Activated CD4-positive, alpha-beta memory T cell treated with anti-CD3 and anti-CD28 coated beads for 36 hours (primary cell): ENCODE measurements around the gene PEF1. TPM values are rescaled to one million over a fixed set of nuclear protein-coding genes. Genes with fewer than 3 reads are reported as not detected.

Source experiments
- CTCF ChIA-PET: fragments of 350-600 bp; sonication (Branson Sonifier 250); formaldehyde crosslinking; loops from one replicate; lab custom pipeline; 2021; ENCODE audit warnings: antibody characterized with exemption, inconsistent platforms; lab: Charles Lee
- POLR2A ChIA-PET: fragments of 350-600 bp; sonication (Branson Sonifier 250); formaldehyde crosslinking; loops from one replicate; lab custom pipeline; 2021; ENCODE audit warnings: antibody characterized with exemption; lab: Charles Lee
- DNase-seq: peaks from one replicate; pipeline ENCODE4 v3.0.0-alpha.2; 2020
- H3K27ac Mint-ChIP-seq: one replicate; pipeline ENCODE4 v1.8.0; 2021; ENCODE audit warnings: mixed read lengths
- H3K27me3 Mint-ChIP-seq: one replicate; pipeline ENCODE4 v1.8.0; 2021; ENCODE audit warnings: mixed read lengths
- H3K36me3 Mint-ChIP-seq: one replicate; pipeline ENCODE4 v1.8.0; 2021; ENCODE audit warnings: mixed read lengths
- H3K4me1 Mint-ChIP-seq: one replicate; pipeline ENCODE4 v1.8.0; 2021; ENCODE audit warnings: low read depth, mixed read lengths
- H3K4me3 Mint-ChIP-seq: one replicate; pipeline ENCODE4 v1.8.0; 2021; ENCODE audit warnings: mild to moderate bottlenecking, mixed read lengths
- H3K9me3 Mint-ChIP-seq: one replicate; pipeline ENCODE4 v1.8.0; 2021; ENCODE audit warnings: mixed read lengths
- intact Hi-C: fragments of 100-400 bp; cut with micrococcal nuclease; formaldehyde crosslinking; loops from one replicate; pipeline ENCODE4 v1.15.1; 2023
- total RNA-seq, 2 experiments: library from RNA; stranded (reverse); gene quantifications; one replicate each; pipeline ENCODE4 v1.2.3, GENCODE V29; 2021

Gene PEF1
- total RNA-seq, 2 experiments from 2014 or later = 55.3 to 56.4 TPM

GRCh38 chr1:31640964-31641363 lies 3.7 kb downstream of the PEF1 start:
- CTCF ChIA-PET = interaction anchor here (0.9 to 1.5 kb wide), 4 partner anchors 23 to 148 kb away, joined by 3 to 6 read pairs (median 4); partner anchors contain the start of gene HCRTR1
- no peaks in the 10 kb centered on the region for H3K27me3 Mint-ChIP-seq
- H3K9me3 Mint-ChIP-seq = no peaks in the 10 kb centered on the region
- H3K4me3 Mint-ChIP-seq = no peak overlapping the region
- H3K36me3 Mint-ChIP-seq = peaks cover 7% of the 10 kb centered on the region
- peaks cover 26% of the 10 kb centered on the region for H3K4me1 Mint-ChIP-seq
- no peak for DNase-seq
- H3K27ac Mint-ChIP-seq = no peak overlapping the region
- POLR2A ChIA-PET = no interaction called here
- intact Hi-C loops = no loop called here

DNA sequence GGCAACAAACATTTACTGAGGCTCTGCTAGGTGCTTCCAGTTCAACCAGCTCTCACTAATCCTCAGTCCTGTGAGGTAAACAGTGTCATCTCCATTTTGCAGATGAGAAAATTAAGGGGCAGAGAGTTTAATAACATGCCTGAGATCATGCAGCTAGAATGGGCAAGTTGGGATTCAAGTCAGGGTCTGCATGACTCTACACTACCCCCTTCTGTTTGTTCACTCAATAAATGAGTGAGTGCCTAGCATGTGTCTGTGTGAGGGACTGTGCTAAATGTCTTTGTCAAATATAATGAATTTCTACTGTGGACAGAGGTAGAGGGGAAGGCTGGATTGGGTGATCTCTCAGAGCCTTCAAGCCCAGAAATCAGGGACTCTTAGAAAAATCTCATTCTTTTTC lies 4.5 kb downstream of the PEF1 start:
- ChIA-PET POLR2A (no interaction called here), CTCF (interaction anchor here (1.1 to 1.5 kb wide), 4 partner anchors 23 to 77 kb away, joined by 3 to 5 read pairs (median 4); partner anchors contain the start of gene HCRTR1)
- H3K4me1 Mint-ChIP-seq = peaks cover 23% of the 10 kb centered on the region
- H3K36me3 Mint-ChIP-seq = peaks cover 7% of the 10 kb centered on the region
- H3K4me3 Mint-ChIP-seq = no peak overlapping the region
- no peak overlapping the region for H3K27ac Mint-ChIP-seq
- no peaks in the 10 kb centered on the region for H3K9me3 Mint-ChIP-seq
- DNase-seq = no peak
- intact Hi-C loops = no loop called here
- no peaks in the 10 kb centered on the region for H3K27me3 Mint-ChIP-seq

DNA sequence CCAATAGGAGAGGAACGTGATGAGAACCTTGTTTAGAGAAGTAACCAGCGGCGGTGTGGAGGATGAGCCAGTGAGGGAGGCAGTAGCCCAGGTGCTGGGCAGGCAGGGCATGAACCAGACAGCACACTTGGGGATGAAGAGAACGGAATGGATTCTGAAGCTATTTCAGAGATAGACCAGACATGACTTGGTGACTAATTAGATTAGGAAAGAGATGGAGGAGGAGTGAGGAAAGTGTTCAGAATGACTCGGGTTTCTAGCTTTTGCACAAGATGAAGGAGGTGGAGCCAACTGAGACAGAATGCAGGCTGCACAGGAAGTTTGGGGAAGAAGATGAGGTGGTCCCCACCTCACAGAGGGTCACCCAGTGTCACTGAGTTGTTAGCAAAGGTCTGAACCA lies 5.1 kb downstream of the PEF1 start:
- no peak overlapping the region for H3K27ac Mint-ChIP-seq
- intact Hi-C loops = no loop called here
- POLR2A ChIA-PET = no interaction called here
- CTCF ChIA-PET = interaction anchor here (1.1 to 1.5 kb wide), 4 partner anchors 21 to 78 kb away, joined by 3 to 4 read pairs (median 3); no protein-coding TSS in a partner anchor
- H3K27me3 Mint-ChIP-seq = no peaks in the 10 kb centered on the region
- H3K4me1 Mint-ChIP-seq = peaks cover 19% of the 10 kb centered on the region
- no peak for DNase-seq
- H3K9me3 Mint-ChIP-seq = no peaks in the 10 kb centered on the region
- H3K4me3 Mint-ChIP-seq = no peak overlapping the region
- H3K36me3 Mint-ChIP-seq = peaks cover 4% of the 10 kb centered on the region

GRCh38 chr1:31637915-31638673 lies 6.6 kb downstream of the PEF1 start:
- POLR2A ChIA-PET = no interaction called here
- H3K4me1 Mint-ChIP-seq = peaks cover 11% of the 10 kb centered on the region
- no peaks in the 10 kb centered on the region for H3K9me3 Mint-ChIP-seq
- no peaks in the 10 kb centered on the region for H3K27me3 Mint-ChIP-seq
- H3K36me3 Mint-ChIP-seq = peaks cover 5% of the 10 kb centered on the region
- intact Hi-C loops = no loop called here
- CTCF ChIA-PET = interaction anchor here (1.0 to 2.0 kb wide), 4 partner anchors 20 to 107 kb away, joined by 3 to 4 read pairs (median 4); no protein-coding TSS in a partner anchor
- no peak overlapping the region for H3K27ac Mint-ChIP-seq
- H3K4me3 Mint-ChIP-seq = no peak overlapping the region
- DNase-seq = no peak

GRCh38 chr1:31633117-31633516 lies 11.6 kb downstream of the PEF1 start:
- H3K4me3 Mint-ChIP-seq = no peak overlapping the region
- no peaks in the 10 kb centered on the region for H3K27me3 Mint-ChIP-seq
- H3K4me1 Mint-ChIP-seq = peaks cover 9% of the 10 kb centered on the region
- no peaks in the 10 kb centered on the region for H3K9me3 Mint-ChIP-seq
- DNase-seq = peak; percentile 53
- ChIA-PET CTCF (interaction anchor here (0.7 to 1.4 kb wide), 9 partner anchors 10 to 238 kb away, joined by 3 to 7 read pairs (median 3); partner anchors contain the start of gene PEF1), POLR2A (interaction anchor here (0.8 kb wide), 1 partner anchor 12 kb away, joined by 3 read pairs; no protein-coding TSS in a partner anchor)
- H3K36me3 Mint-ChIP-seq = peaks cover 11% of the 10 kb centered on the region
- no peak overlapping the region for H3K27ac Mint-ChIP-seq
- intact Hi-C loops = no loop called here

GRCh38 chr1:31632649-31633048 lies 12.0 kb downstream of the PEF1 start:
- intact Hi-C loops = no loop called here

DNA sequence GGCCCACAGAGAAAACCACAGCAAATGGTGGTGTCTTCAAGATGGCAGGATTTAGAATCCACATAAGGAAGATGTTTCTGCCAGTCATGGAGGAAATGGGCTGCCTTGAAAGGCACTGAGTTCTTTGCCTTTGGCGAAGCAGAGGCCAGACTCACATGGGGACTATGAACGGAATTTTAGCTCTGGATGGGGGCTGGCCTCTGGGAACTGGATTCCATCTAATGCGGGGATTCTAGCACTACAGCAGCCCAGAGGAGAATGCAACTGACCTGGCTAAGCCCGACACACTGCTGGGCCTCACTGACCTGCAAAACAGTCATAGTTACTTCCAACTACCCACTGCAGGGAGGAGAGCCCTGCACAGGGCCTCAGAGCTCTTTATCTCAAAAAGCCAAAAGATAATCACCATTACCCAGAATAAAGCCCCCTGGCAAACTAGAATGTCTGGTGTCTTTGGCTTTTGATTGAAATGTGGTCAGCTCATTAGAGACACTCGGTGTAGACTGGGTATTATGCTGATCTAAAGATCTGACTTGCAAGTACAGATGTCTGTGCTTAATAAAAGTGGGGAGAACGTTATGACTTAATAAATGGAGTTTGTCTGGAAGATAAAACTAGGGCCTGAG lies 15.6 kb downstream of the PEF1 start:
- Mint-ChIP-seq H3K4me1 (no peaks in the 10 kb centered on the region), H3K27me3 (no peaks in the 10 kb centered on the region), H3K4me3 (no peak overlapping the region), H3K36me3 (peaks cover 13% of the 10 kb centered on the region), H3K9me3 (no peaks in the 10 kb centered on the region), H3K27ac (no peak overlapping the region)
- ChIA-PET CTCF (interaction anchor here (0.6 to 3.6 kb wide), 4 partner anchors 11 to 461 kb away, joined by 3 to 21 read pairs (median 3); partner anchors contain the start of gene HCRTR1), POLR2A (no interaction called here)
- no peak for DNase-seq
- intact Hi-C loops = no loop called here

More at GRCh38 chr1:31632649-31633048, 12.0 kb downstream of the PEF1 start:
- no peak for DNase-seq
- peaks cover 11% of the 10 kb centered on the region for H3K36me3 Mint-ChIP-seq
- H3K4me1 Mint-ChIP-seq = peaks cover 6% of the 10 kb centered on the region
- H3K27ac Mint-ChIP-seq = no peak overlapping the region
- H3K27me3 Mint-ChIP-seq = no peaks in the 10 kb centered on the region
- ChIA-PET CTCF (interaction anchor here (0.9 to 1.4 kb wide), 6 partner anchors 12 to 238 kb away, joined by 3 to 7 read pairs (median 4); partner anchors contain the start of gene PEF1), POLR2A (interaction anchor here (0.8 kb wide), 1 partner anchor 13 kb away, joined by 3 read pairs; no protein-coding TSS in a partner anchor)
- H3K4me3 Mint-ChIP-seq = no peak overlapping the region
- H3K9me3 Mint-ChIP-seq = no peaks in the 10 kb centered on the region

GRCh38 chr1:31627930-31628559 lies 16.6 kb downstream of the PEF1 start:
- no peaks in the 10 kb centered on the region for H3K27me3 Mint-ChIP-seq
- ChIA-PET POLR2A (no interaction called here), CTCF (interaction anchor here (3.6 kb wide), 1 partner anchor 10 kb away, joined by 21 read pairs; the partner anchor contains the start of gene HCRTR1)
- H3K4me1 Mint-ChIP-seq = no peaks in the 10 kb centered on the region
- peaks cover 12% of the 10 kb centered on the region for H3K36me3 Mint-ChIP-seq
- no peaks in the 10 kb centered on the region for H3K9me3 Mint-ChIP-seq
- no peak overlapping the region for H3K27ac Mint-ChIP-seq
- no peak for DNase-seq
- H3K4me3 Mint-ChIP-seq = no peak overlapping the region
- intact Hi-C loops = no loop called here

GRCh38 chr1:31627301-31627929 lies 17.3 kb downstream of the PEF1 start:
- intact Hi-C loops = no loop called here
- H3K27ac Mint-ChIP-seq = no peak overlapping the region
- no peaks in the 10 kb centered on the region for H3K27me3 Mint-ChIP-seq
- ChIA-PET CTCF (interaction anchor here (1.1 to 1.3 kb wide), 2 partner anchors 9 to 10 kb away, joined by 3 to 5 read pairs; no protein-coding TSS in a partner anchor), POLR2A (no interaction called here)
- peaks cover 12% of the 10 kb centered on the region for H3K36me3 Mint-ChIP-seq
- no peak for DNase-seq
- H3K4me1 Mint-ChIP-seq = no peaks in the 10 kb centered on the region
- no peak overlapping the region for H3K4me3 Mint-ChIP-seq
- no peaks in the 10 kb centered on the region for H3K9me3 Mint-ChIP-seq

DNA sequence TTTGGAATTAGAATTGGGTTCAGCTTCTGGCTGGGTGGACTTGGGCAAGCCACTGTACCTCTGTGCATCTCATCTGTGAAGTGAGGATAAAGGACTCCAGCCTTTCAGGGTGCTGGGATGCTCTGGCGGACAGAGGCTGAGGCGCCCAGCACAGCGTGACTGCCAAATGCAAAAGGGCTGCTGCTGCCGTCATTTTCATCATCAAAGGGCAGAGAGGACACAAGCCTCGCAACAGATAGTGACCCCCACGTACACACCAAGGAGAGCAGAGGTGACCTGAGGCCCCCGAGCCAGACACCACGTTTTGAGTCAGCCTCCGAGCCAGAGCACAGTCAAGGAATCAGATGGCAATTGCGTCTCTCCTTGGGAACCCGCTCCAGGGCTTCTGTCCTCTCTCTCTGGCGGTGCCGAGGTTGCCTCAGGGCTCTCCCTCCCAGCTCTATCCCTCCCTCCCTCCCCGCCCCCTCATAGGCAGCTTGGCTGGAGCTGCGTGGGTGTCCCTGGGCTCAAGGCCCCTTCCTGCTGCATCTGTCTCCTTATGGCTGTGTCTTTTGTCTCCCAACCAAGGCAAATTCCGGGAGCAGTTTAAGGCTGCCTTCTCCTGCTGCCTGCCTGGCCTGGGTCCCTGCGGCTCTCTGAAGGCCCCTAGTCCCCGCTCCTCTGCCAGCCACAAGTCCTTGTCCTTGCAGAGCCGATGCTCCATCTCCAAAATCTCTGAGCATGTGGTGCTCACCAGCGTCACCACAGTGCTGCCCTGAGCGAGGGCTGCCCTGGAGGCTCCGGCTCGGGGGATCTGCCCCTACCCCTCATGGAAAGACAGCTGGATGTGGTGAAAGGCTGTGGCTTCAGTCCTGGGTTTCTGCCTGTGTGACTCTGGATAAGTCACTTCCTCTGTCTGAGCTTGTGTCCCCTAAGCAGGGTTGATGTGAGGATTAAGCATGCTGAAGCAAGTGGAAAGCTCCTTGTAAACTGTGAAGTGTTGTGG lies 18.2 kb downstream of the PEF1 start:
- Mint-ChIP-seq H3K27me3 (no peaks in the 10 kb centered on the region), H3K4me3 (no peak overlapping the region), H3K9me3 (no peaks in the 10 kb centered on the region), H3K4me1 (no peaks in the 10 kb centered on the region), H3K36me3 (peaks cover 12% of the 10 kb centered on the region), H3K27ac (no peak overlapping the region)
- DNase-seq = peak; percentile 3
- intact Hi-C loops = no loop called here
- ChIA-PET CTCF (interaction anchor here (1.1 to 1.3 kb wide), 2 partner anchors 8 to 9 kb away, joined by 3 to 5 read pairs; no protein-coding TSS in a partner anchor), POLR2A (no interaction called here)
